PC-3 (cell line): ENCODE measurements around the gene WDFY4.

Experiments
- CTCF ChIP-seq: fragments of 300-600 bp; sonication (generic); conservative IDR thresholded peaks from 2 replicates; pipeline ENCODE4 v1.5.1; 2017; ENCODE audit warnings: antibody characterized with exemption, low read depth, mild to moderate bottlenecking, low read length
- EZH2 ChIP-seq: fragments of 300-600 bp; sonication (generic); IDR thresholded peaks from one replicate; pipeline ENCODE4 v1.6.1; 2017; ENCODE audit warnings: antibody characterized with exemption, mild to moderate bottlenecking, low read length; ENCODE audit not compliant: unreplicated experiment
- EZH2phosphoT487 ChIP-seq: fragments of 300-600 bp; sonication (generic); IDR thresholded peaks from 2 replicates; pipeline ENCODE4 v1.6.1; 2018; ENCODE audit warnings: mild to moderate bottlenecking, antibody characterized with exemption, low read length, borderline replicate concordance

GRCh38 chr10:49028639-49029038 is 344.0 kb downstream of the WDFY4 start:
- TF ChIP-seq CTCF (no peak), EZH2 (no peak), EZH2phosphoT487 (no peak)
